Suprapubic skin (tissue), 4 donors: ENCODE data around the gene UBE2G1.

ENCODE experiments used
- CTCF ChIP-seq, 2 donors: fragments of 200-600 bp in 1 of 2; fragments of 450-650 bp in 1 of 2; sonication (generic) in 1 of 2; IDR thresholded peaks; one replicate each; pipeline ENCODE4 v1.5.1; 2016 to 2019; ENCODE audit warnings: antibody characterized with exemption in 2 of 2, mild to moderate bottlenecking in 1 of 2, moderate library complexity in 1 of 2
- EP300 ChIP-seq: sonication (generic); formaldehyde crosslinking; IDR thresholded peaks from one replicate; pipeline ENCODE4 v1.6.1; 2017; ENCODE audit warnings: antibody characterized with exemption
- POLR2AphosphoS5 ChIP-seq, 3 donors: sonication (generic); formaldehyde crosslinking; IDR thresholded peaks; one replicate each; pipeline ENCODE4 v1.6.1; 2017; ENCODE audit warnings: antibody characterized with exemption in 3 of 3

GRCh38 chr17:4287710-4288109 is 78.8 kb downstream of the UBE2G1 start:
- TF ChIP-seq CTCF (IDR thresholded peaks at IDR 0.05) (no peak), POLR2AphosphoS5 (IDR thresholded peaks at IDR 0.05) (no peak), EP300 (no peak)
